GM12892 (cell line): Measurements from ENCODE around the gene CLN5.

Experiments
- POLR2A ChIP-seq: IDR thresholded peaks from 2 replicates; pipeline ENCODE4 v1.6.1; 2011; ENCODE audit warnings: low read depth, low read length, control low read depth
- POLR2AphosphoS5 ChIP-seq: IDR thresholded peaks from 2 replicates; pipeline ENCODE4 v1.6.1; 2011; ENCODE audit warnings: low read depth, low read length, control low read depth
- TAF1 ChIP-seq: IDR thresholded peaks from 2 replicates; pipeline ENCODE4 v1.6.1; 2011; ENCODE audit warnings: low read depth, mild to moderate bottlenecking, control low read depth, low read length, borderline replicate concordance

GRCh38 chr13:76943646-76944045, 48.2 kb upstream of the CLN5 start:
- TF ChIP-seq POLR2A (no peak), POLR2AphosphoS5 (no peak), TAF1 (no peak)
